HG02973 (cell line): ENCODE measurements around the gene SLC12A4.
"Not testable (repeated sequence)": the region's sequence is repeated elsewhere in the genome, so short reads cannot be mapped to it uniquely, and the experiment has no call there.

Experiments used
- ATAC-seq: cut with Tn5 transposase; IDR thresholded peaks from one replicate; pipeline ENCODE4 v1.9.1; 2021; ENCODE audit warnings: moderate library complexity; ENCODE audit not compliant: unreplicated experiment

Gene SLC12A4

DNA sequence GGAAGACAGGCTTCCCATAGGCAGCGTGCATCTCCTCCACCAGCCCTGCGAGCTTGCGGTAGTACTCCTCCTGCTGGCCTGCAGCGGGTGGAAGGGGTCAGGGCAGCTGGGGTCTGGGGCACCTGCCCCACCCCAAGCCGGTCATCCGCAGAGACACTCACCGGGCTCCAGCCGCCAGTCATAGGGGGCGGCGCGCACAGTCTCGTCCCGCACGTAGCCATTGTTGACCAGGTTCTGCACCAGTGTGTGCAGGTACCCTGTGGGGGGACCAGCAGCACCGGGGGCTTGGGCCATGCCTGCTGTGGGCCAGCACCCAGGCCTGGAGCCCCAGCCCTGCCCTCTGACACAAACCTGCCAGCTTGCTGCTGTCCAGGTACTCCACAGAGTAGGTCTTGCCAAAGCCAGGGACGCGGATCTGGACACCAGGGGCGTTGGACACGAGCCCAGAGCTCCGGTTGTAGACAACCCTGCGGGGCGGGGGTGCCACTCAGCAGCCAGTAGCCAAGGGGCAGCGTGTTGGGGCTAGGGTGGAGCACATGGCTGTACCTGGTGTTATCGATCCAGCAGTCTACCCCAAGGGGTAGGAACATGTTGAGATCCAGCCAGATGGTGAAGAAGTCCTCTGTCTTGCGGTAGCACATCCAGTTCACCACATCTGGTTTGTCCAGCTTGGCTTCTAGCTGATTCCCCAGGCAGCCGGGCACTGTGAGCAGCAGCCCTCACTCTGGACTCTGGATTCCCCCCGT, 25.8 kb downstream of the SLC12A4 start:
- no peak for ATAC-seq

GRCh38 chr16:67942200-67942509, 26.3 kb downstream of the SLC12A4 start:
- no peak for ATAC-seq

GRCh38 chr16:67941469-67942199, 26.8 kb downstream of the SLC12A4 start:
- ATAC-seq: no peak

GRCh38 chr16:67940446-67941089, 27.9 kb downstream of the SLC12A4 start:
- ATAC-seq: no peak

GRCh38 chr16:67939507-67940445, 28.7 kb downstream of the SLC12A4 start:
- no peak for ATAC-seq

GRCh38 chr16:67937713-67938112, 30.7 kb downstream of the SLC12A4 start:
- ATAC-seq: not testable (repeated sequence)

DNA sequence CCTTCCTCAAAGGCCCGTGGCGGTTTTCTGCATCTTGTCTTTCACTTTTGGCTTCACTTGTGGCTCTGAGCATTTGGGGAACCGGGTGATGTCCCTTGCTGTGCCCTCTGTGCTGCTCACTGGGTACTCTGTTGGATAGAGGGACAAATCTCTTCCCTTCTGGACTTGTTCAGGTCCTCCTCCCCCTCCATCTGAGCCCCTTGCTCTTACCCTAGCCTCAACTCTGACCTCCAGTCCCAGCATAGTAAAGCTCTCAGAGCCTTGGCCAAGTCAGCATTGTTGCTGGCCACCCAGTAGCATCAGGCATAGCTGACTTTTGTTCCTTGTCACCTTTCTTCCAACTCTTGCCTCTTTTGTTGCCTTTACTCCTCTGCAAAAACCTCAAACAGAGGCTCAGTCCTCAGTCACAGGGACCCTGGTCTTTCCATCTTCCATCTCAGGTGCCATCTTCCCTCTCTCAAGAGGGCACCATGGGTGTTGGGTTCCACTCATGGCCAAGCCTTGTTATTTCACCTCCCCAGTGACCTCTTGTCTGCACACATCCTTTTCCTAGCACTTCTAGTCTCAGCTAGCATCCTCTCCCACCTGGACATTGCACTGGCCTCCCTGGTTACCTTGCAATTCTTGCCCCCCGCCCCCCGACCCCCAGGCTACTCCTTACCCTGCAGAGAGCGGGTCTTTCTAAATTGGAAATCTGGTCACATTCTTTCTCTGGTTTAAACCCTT, 31.4 kb downstream of the SLC12A4 start:
- peak; percentile 54 for ATAC-seq

DNA sequence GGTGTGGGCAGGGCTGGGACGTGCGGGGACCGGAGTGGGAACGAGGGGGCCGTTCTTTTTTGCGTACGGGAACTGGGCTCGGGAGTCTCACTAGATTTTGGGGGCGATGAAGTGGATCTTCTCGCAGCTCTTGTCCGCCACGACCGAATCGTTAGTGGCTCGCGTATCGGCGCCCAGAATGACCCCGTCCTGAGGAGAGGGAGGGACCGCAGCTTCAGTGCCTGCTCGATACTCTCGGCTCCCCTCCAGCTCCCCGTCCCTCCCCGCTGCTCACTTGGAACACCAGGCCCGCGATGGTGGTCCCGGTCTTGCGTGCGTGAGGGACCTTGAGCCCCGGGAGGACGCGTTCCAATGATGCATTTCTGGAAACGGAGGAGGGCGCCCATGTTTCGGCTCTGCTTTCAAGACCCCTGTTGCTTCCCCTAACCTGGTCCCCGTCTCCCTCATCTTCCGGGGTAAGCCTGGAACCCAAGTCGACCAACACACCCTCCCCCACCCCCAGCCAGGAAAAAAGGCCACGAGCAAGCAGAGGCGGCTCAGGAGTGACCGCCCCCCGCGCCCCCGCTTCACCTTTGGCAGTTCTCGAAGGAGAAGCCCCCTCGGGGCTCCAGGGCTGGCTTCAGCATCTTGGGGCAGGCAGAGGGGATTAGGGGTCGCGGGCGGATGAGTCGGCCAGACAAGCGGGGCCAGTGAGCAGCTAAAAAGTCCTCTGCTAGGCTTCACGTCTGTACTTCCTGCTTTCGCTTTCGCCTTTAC, 32.1 kb downstream of the SLC12A4 start, which contains the start of gene PSMB10:
Gene PSMB10 (minus strand): TSS at position 727 of the 756 bp plus-strand sequence. CDS start 101 bp downstream, at position 626.
- ATAC-seq: no peak

DNA sequence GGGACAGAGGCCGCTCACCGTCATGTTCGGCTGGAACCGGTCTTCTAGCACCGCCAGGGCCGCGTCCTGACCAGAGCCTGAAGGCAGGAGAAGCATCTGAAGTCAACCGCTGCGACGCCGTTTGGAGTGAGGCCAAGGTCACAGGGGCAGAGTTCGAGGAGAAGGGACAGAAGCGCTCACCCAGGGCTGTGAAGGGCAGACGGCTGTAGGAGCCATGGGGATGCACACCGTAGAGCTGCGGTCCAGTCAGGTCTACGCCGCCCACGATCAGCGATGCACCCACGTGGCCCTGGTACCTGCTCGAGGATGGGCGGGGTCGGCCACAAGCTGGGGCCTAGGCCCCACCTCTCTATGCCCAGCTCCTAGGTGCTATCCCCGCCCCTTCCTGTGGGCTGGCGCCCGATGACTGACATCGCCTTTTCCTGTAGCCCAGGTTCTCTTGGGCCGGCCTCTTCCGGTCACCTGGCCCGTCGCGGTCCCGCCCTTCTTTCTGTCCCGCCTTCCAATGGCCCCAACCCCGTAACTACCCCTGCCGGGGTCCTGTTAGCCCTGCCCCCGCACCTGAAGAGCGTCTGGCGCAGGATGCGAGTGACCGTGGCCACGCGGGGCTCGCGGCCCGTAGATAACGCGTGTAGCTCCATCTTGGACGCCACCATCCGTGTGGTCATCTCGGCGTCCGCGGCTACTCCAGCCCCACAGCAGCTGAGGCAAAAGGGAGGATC, 32.9 kb downstream of the SLC12A4 start:
- ATAC-seq: peak; percentile 81

DNA sequence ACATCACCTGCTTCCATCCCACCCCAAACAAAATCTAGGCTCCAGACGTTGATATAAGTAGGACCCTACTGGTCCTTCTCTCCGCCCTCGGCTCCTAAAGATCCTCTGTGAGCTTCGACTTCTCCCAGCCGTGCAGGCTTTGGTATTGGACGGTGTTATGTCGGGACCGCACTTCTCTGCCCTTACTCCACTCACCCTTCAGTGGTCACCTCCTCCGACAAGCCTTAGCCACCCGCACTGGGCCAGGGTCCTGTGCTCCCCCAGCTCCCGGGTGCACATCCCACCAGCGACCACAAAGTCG, 33.4 kb downstream of the SLC12A4 start:
- no peak for ATAC-seq

DNA sequence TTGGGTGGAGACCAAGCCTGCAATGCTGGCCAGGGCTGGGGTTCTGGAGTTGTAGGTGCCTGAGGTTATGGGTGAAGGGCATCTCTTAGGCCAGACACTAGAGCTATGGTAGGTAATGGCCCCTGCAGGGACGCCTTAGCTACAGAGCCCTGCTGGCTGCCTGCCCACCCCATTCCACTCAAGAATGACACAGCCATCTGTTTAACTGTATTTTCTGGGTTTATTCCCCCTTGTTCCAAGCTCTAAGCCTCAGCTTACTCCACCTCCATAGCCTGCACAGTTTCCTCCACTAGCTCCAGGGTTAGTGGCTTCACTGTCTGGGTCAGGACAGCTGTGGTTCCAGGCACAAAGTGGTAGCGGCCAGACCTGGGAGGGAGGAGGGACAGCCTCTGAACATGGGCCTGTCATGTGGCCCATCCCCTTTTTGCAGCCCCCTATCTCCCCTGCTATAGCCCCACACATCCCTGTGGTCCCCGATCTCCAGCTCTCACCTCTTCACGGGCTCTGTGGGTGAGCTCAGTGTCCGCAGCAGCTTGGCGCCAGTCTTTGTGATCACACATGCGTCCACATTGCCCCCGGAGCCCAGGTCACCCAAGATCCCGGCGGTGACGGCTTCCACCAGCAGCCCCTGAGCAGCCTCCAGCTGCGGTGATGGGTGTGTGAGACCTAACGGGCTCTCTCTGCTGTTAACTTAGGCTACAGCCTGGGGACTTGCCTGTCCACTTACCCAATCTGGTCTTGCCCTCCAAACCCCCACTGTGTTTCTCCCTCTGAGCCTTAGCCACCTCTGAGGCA, 33.9 kb downstream of the SLC12A4 start:
- ATAC-seq: no peak

DNA sequence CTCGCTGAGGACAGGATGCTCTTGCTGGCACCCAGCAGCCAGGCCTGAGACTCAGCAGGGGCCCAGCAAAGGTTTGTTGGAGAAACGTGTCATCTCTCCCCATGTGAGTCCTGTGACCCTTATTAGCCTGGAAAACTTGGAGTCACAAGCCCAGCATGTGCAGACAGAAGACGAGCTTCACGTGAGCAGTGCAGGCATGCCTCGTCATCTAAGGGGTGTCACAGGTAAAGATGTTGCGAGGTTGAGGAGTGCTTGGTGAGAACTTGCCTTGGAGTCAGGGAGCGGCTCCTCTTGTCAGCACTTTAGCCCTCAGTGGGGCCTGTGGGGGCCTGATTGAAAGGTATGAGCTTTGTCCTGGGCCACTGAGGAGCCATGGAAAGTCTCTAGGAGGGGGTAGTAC, 34.6 kb downstream of the SLC12A4 start:
- no peak for ATAC-seq

DNA sequence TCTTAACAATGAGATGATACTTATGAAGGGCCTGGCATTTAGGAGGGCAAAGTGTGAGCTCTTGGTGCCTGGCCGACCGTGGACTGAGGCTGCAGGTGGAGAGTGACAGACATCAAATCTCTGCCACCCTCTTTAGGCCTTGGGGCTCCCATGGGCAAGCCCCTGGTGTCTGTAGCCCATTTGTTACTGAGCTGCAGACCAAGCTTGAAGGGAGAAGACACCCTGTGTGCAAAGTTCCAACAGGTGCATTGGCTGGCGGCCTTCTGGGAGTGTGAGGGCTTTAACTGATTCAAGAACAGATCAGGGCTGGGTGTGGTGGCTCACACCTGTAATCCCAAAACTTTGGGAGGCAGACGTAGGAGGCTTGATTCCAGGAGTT, 36.0 kb downstream of the SLC12A4 start:
- ATAC-seq: no peak

DNA sequence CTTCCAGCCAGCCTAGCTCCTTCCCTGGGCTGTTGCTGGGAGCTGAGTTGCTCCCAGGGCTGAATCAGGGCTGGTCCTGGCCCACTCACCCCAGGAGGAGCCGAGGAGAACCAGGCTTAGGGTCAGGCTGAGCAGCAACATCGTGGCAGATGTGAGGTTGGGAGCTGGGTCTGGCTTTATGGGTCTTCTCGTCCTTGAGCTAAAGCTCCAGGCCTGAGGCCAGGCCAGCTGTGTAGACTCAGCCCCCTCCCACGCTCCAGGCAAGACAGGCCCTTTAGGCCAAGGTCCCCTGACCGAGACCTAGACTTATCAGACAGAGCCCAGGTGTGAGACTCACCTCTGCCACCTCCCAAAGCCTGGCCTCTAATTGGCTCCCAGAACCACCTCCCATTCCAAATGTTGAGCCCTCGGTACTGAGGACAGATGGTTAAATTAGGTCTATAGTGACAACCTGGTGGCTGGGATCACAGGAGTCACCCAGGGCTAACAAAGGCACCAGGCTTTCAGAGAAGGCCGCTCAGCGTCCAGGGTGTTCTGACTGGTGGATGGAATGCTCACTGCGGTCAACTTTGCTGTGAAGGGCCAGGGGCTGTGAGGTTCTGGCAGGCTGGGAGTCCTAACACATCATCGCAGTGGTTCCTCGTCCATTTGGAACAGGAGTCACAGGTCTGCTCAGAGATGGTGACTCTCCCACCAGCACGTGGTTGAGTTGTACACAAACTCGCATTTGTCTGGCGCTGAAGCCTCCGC, 36.5 kb downstream of the SLC12A4 start, which contains the start of gene CTRL:
Gene CTRL (minus strand): TSS at position 151 of the 750 bp plus-strand sequence. CDS start 10 bp downstream, at position 141.
- ATAC-seq: no peak

- no peak for ATAC-seq
Measured at GRCh38 chr16:67930678-67931211, 37.7 kb downstream of the SLC12A4 start.

DNA sequence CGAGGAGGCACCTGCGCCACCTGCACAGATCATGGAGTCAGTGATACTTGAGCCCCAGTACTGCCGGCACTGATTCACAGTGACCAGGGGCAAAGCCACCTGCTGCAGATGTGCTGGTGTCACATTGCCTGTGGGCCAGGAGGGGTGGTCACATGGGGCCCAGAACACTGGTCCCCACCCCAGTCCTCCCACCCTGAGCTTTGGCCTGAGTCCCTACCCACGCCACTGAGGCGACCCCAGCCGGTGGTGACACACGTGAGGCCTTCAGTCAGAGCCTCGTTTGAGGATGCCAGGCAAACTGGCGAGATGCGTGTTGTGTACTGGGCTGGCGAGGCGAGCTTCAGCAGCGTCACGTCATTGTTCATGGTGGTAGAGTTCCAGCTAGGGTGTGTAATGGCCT, 38.2 kb downstream of the SLC12A4 start:
- ATAC-seq: no peak
